HL-60 (cell line): ENCODE data around the gene EMC8.

Source experiments
- DNase-seq, 2 experiments: peaks; one replicate each; pipeline ENCODE4 v3.0.0-alpha.2; 2010 to 2020; ENCODE audit warnings: low read depth in 1 of 2, low spot score in 1 of 2
- H3K27ac ChIP-seq: fragments of 250-450 bp; sonication (Bioruptor Pico); replicated peaks from 2 replicates; pipeline ENCODE4 v1.5.1; 2020; ENCODE audit warnings: mild to moderate bottlenecking, moderate library complexity
- H3K27me3 ChIP-seq: fragments of 250-450 bp; sonication (Bioruptor Pico); 2 replicates; pipeline ENCODE4 v1.5.1; 2021; ENCODE audit warnings: mild to moderate bottlenecking, moderate library complexity; ENCODE audit not compliant: insufficient read depth, poor library complexity, severe bottlenecking
- H3K4me3 ChIP-seq: replicated peaks from 2 replicates; pipeline ENCODE4 v1.5.1; 2011; ENCODE audit warnings: mild to moderate bottlenecking, control low read depth, low read length; ENCODE audit not compliant: insufficient read depth
- CTCF ChIP-seq: IDR thresholded peaks from one replicate; pipeline ENCODE4 v1.5.1; 2011; ENCODE audit warnings: low read length, control low read depth, inconsistent platforms; ENCODE audit not compliant: insufficient read depth
- GABPA ChIP-seq: IDR thresholded peaks from 2 replicates; pipeline ENCODE4 v1.6.1; 2012; ENCODE audit warnings: low read depth
- POLR2AphosphoS5 ChIP-seq: IDR thresholded peaks from 2 replicates; pipeline ENCODE4 v1.6.1; 2012; ENCODE audit warnings: low read depth
- REST ChIP-seq: IDR thresholded peaks from 2 replicates; pipeline ENCODE4 v1.6.1; 2012; ENCODE audit warnings: low read depth; ENCODE audit not compliant: insufficient replicate concordance
- SPI1 ChIP-seq: IDR thresholded peaks from 2 replicates; pipeline ENCODE4 v1.6.1; 2012; ENCODE audit warnings: low read depth, mild to moderate bottlenecking, borderline replicate concordance

Gene EMC8

GRCh38 chr16:85781156-85781555 is 18.2 kb downstream of the EMC8 start:
- H3K27ac ChIP-seq = peak overlapping the region; percentile 70
- H3K4me3 ChIP-seq = no peak overlapping the region
- H3K27me3 ChIP-seq = no peaks in the 10 kb centered on the region
- no peak for TF ChIP-seq GABPA
- no peak for TF ChIP-seq SPI1
- TF ChIP-seq REST = no peak
- no peak for TF ChIP-seq POLR2AphosphoS5
- no peak for TF ChIP-seq CTCF
- DNase-seq = no peak

GRCh38 chr16:85780281-85780680 is 19.1 kb downstream of the EMC8 start:
- no peak overlapping the region for H3K4me3 ChIP-seq
- no peaks in the 10 kb centered on the region for H3K27me3 ChIP-seq
- TF ChIP-seq GABPA (no peak), SPI1 (no peak), REST (no peak), CTCF (no peak), POLR2AphosphoS5 (no peak)
- no peak overlapping the region for H3K27ac ChIP-seq
- DNase-seq = no peak

- no peak for TF ChIP-seq GABPA
- TF ChIP-seq CTCF = no peak
- TF ChIP-seq POLR2AphosphoS5 = peak; percentile 57
- no peak for TF ChIP-seq SPI1
- H3K27ac ChIP-seq = peak overlapping the region; percentile 59
- peak in 1 of 2 experiments; percentile 84 for DNase-seq
- H3K4me3 ChIP-seq = no peak overlapping the region
- no peaks in the 10 kb centered on the region for H3K27me3 ChIP-seq
Observed at GRCh38 chr16:85778873-85779272, 20.5 kb downstream of the EMC8 start.
